Sigmoid colon (tissue), 7 donors: ENCODE data around the gene MAD1L1. TPM values are rescaled to one million over a fixed set of nuclear protein-coding genes. Genes with fewer than 3 reads are reported as not detected.
A peak's percentile ranks its signal among the peaks of the same experiment; 100 is the strongest.

ENCODE experiments used
- DNase-seq: peaks from one replicate; pipeline ENCODE4 v3.0.0-alpha.2; 2019
- H3K27ac ChIP-seq, 4 donors: fragments of 200-600 bp; sonication (generic); one replicate each; pipeline ENCODE4 v1.5.1; 2016 to 2019; ENCODE audit warnings: mild to moderate bottlenecking in 1 of 4
- H3K27me3 ChIP-seq, 3 donors: fragments of 200-600 bp; sonication (generic); one replicate each; pipeline ENCODE4 v1.5.1; 2019; ENCODE audit warnings: mild to moderate bottlenecking in 1 of 3
- H3K36me3 ChIP-seq, 4 donors: fragments of 200-600 bp; sonication (generic); one replicate each; pipeline ENCODE4 v1.5.1; 2016 to 2019
- H3K4me1 ChIP-seq, 4 donors: fragments of 200-600 bp; sonication (generic); one replicate each; pipeline ENCODE4 v1.5.1; 2017 to 2019
- H3K4me3 ChIP-seq, 4 donors: fragments of 200-600 bp; sonication (generic); one replicate each; pipeline ENCODE4 v1.5.1; 2017 to 2019; ENCODE audit warnings: mild to moderate bottlenecking in 2 of 4, moderate library complexity in 1 of 4
- H3K9me3 ChIP-seq, 4 donors: fragments of 200-600 bp in 3 of 4; sonication (generic) in 3 of 4; one replicate each; pipeline versions ENCODE4 v1.5.1 to v1.6.1; 2013 to 2019
- EP300 ChIP-seq, 4 donors: sonication (generic); formaldehyde crosslinking; IDR thresholded peaks; one replicate each; pipeline ENCODE4 v1.6.1; 2017; ENCODE audit warnings: antibody characterized with exemption in 4 of 4
- POLR2A ChIP-seq, 2 donors: fragments of 450-650 bp; IDR thresholded peaks; one replicate each; pipeline ENCODE4 v1.6.1; 2016; ENCODE audit warnings: antibody characterized with exemption in 2 of 2, mild to moderate bottlenecking in 2 of 2, moderate library complexity in 2 of 2
- POLR2AphosphoS5 ChIP-seq, 4 donors: sonication (generic); formaldehyde crosslinking; IDR thresholded peaks; one replicate each; pipeline ENCODE4 v1.6.1; 2017; ENCODE audit warnings: antibody characterized with exemption in 4 of 4
- WGBS, 2 donors: extraction: QIAGEN DNeasy Blood & Tissue Kit; methylation state at CpG; one replicate each; pipeline ENCODE4 v1.1.7; 2013; 5-methylcytosine and 5-hydroxymethylcytosine counted together
- intact Hi-C: fragments of 100-400 bp; cut with DNase I; formaldehyde crosslinking; loops from one replicate; pipeline ENCODE4 v1.15.1; 2023
- polyA plus RNA-seq, 3 donors: library from polyadenylated mRNA; stranded (reverse); fragments of 200-250 nt; gene quantifications; one replicate each; pipeline ENCODE4 v1.2.3, GENCODE V29; 2013
- total RNA-seq, 4 donors: library from RNA; depleted of rRNA; stranded (reverse); fragments of >200 nt; gene quantifications; one replicate each; pipeline ENCODE4 v1.1.0, GENCODE V29; 2016
- TF ChIP-seq, protein P1 (sequence below), 4 experiments: fragments of 450-650 bp in 3 of 4; fragments of 200-600 bp in 1 of 4; IDR thresholded peaks; one replicate each; pipeline ENCODE4 v1.5.1; 2016 to 2019; ENCODE audit warnings: antibody characterized with exemption in 4 of 4, mild to moderate bottlenecking in 3 of 4, moderate library complexity in 2 of 4
- donor health status: healthy with polysubstance abuse.
- donor health status: Bipolar disorder and iron deficiency.
- donor health status: healthy.

The MAD1L1 gene
- total and polyA plus RNA-seq, 7 donors = 10.2 to 38.4 (median 20.6) TPM

DNA sequence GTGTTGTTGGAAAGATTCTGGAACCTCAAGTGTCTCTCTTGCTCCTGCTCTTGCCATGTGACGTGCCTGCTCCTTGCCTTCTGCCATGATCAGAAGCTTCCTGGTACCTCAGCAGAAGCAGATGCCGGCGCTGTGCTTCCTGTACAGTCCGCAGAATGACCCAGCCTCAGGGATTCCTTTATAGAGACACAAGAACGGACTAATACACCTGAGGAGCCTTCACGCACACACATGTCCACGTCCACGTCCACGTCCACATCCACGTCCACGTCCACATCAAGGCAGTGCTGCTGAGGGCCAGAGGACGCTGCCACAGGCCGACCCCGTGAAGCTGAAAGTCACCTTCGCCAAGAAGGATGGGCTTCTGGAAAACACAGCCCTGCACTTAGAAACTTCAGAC is 190.1 kb downstream of the MAD1L1 start:
- WGBS, 2 donors = 88 to 92% methylated on average over 15 of the region's 15 CpGs
- intact Hi-C loops = no loop called here
- TF ChIP-seq, protein P1, sequence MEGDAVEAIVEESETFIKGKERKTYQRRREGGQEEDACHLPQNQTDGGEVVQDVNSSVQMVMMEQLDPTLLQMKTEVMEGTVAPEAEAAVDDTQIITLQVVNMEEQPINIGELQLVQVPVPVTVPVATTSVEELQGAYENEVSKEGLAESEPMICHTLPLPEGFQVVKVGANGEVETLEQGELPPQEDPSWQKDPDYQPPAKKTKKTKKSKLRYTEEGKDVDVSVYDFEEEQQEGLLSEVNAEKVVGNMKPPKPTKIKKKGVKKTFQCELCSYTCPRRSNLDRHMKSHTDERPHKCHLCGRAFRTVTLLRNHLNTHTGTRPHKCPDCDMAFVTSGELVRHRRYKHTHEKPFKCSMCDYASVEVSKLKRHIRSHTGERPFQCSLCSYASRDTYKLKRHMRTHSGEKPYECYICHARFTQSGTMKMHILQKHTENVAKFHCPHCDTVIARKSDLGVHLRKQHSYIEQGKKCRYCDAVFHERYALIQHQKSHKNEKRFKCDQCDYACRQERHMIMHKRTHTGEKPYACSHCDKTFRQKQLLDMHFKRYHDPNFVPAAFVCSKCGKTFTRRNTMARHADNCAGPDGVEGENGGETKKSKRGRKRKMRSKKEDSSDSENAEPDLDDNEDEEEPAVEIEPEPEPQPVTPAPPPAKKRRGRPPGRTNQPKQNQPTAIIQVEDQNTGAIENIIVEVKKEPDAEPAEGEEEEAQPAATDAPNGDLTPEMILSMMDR (IDR thresholded peaks at IDR 0.05) = no peak
- TF ChIP-seq POLR2AphosphoS5 (IDR thresholded peaks at IDR 0.05) (no peak), POLR2A (IDR thresholded peaks at IDR 0.05) (no peak), EP300 (IDR thresholded peaks at IDR 0.05) (no peak)

DNA sequence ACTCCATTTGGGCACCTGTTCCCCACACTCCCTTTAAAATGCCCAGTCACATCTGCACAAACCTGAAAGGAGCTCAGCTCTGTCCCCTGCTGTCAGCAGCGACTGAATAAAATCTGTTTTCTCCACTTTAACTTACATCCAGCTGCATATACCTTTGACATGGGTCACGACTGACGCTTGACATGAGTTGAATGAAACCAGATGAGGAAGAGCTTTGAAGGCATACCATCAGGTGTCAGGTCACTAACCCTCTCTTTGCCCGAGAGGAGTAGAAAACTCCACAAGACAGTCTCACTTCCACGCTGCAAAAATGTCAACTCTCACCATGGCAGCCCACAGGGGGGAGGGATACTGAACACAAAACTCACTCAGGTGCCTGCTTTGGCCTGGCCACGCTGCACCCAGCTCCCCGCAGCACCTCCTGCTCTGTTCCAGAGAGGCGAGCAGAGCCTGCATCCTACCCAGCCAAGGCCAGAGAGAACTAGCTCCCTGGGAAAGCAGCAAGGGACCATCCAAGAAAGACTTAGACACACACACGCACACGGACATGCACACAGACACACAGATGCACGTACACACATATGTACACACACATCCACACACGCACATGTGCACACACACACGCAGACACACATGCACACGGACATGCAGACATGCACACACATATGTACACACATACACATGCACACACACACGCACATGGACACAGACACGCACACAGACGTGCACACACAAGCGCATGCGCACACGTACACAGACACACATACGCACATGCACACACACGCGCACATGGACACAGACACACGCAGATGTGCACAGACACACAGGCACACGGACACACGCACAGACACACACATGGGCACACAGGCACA is 191.0 kb downstream of the MAD1L1 start:
- H3K4me1 ChIP-seq = peaks cover 0 to 12% (median 10%) of the 10 kb centered on the region in 4 donors
- H3K36me3 ChIP-seq = peaks cover 0 to 7% (median 0%) of the 10 kb centered on the region in 4 donors
- DNase-seq = peak; percentile 41
- no peak for TF ChIP-seq POLR2A (IDR thresholded peaks at IDR 0.05)
- TF ChIP-seq EP300 (IDR thresholded peaks at IDR 0.05) = no peak
- no peak for TF ChIP-seq POLR2AphosphoS5 (IDR thresholded peaks at IDR 0.05)
- TF ChIP-seq, protein P1 (IDR thresholded peaks at IDR 0.05) = no peak
- no peaks in the 10 kb centered on the region for H3K9me3 ChIP-seq
- no peak overlapping the region for H3K4me3 ChIP-seq
- WGBS, 2 donors = 83 to 97% methylated on average over 26 of the region's 26 CpGs
- intact Hi-C loops = no loop called here
- H3K27ac ChIP-seq = no peak overlapping the region
- H3K27me3 ChIP-seq = no peaks in the 10 kb centered on the region

More for the DNA sequence above, 190.1 kb downstream of the MAD1L1 start:
- Histone ChIP-seq H3K4me3 (no peak overlapping the region), H3K4me1 (peaks cover 0 to 8% (median 4%) of the 10 kb centered on the region in 4 donors), H3K27ac (no peak overlapping the region), H3K9me3 (no peaks in the 10 kb centered on the region), H3K27me3 (no peaks in the 10 kb centered on the region), H3K36me3 (peaks cover 0 to 7% (median 0%) of the 10 kb centered on the region in 4 donors)
- DNase-seq = peak; percentile 13

DNA sequence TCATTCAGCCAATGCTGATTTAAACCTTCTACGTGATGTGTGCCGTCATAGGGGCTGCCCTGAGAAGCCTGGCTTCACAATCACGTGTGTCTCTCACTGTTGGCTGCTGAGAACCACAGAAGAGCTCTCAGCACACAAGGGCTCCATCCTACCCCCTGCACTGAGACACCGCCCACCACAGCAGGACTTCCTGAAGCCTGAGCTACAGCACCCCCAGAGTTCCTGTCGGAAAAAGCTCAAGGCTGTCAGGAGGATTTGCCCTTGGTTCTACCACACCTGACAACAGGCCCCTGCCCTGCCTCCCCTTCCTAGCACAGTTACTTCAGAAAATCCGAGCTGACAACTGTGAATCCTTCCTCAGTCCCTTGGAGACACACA is 191.9 kb downstream of the MAD1L1 start:
- peak; percentile 39 for DNase-seq
- TF ChIP-seq POLR2AphosphoS5 (IDR thresholded peaks at IDR 0.05) = no peak
- TF ChIP-seq EP300 (IDR thresholded peaks at IDR 0.05) = no peak
- TF ChIP-seq POLR2A (IDR thresholded peaks at IDR 0.05) = no peak
- TF ChIP-seq, protein P1 (IDR thresholded peaks at IDR 0.05) = no peak
- intact Hi-C loops = no loop called here
- H3K27ac ChIP-seq = no peak overlapping the region
- 64 to 91% methylated on average over 6 of the region's 6 CpGs for WGBS, 2 donors
- no peak overlapping the region for H3K4me3 ChIP-seq
- H3K36me3 ChIP-seq = peaks cover 0 to 7% (median 0%) of the 10 kb centered on the region in 4 donors
- no peaks in the 10 kb centered on the region for H3K9me3 ChIP-seq
- peaks cover 0 to 12% (median 10%) of the 10 kb centered on the region in 4 donors for H3K4me1 ChIP-seq
- H3K27me3 ChIP-seq = no peaks in the 10 kb centered on the region

DNA sequence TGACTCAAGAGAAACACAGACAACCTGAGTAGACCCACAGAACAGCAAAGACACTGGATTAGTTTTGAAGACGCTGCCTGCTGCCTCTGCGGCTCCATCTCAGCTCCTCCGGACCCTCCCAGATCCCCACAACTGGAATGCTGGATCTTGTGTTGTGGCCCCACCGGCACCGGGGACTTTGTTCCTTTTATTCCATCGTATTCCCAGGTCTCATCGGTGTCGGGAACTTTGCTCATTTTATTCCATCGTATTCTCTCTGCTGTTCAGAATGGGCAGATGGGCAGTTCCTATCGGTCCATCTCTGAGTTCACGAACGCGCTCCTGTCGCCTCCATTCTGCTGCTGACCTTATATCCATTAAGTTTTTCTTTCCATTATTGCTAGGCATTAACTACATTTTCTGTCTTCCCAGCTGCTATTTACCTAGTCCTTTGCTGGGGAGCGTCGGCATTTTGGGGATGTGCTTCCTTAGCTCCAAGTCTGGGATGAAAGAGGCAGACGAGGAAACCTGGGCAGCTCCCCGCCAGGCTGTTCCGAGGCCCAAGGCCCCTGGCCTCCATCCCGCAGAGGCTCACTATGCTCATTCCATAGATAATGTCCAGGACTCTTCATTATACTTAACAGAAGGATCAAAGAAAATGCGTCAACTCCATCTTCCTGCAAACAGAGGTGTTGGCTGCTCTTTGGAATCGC is 192.4 kb downstream of the MAD1L1 start:
- H3K27me3 ChIP-seq = no peaks in the 10 kb centered on the region
- peaks cover 0 to 7% (median 0%) of the 10 kb centered on the region in 4 donors for H3K36me3 ChIP-seq
- 96 to 98% methylated on average over 22 of the region's 22 CpGs for WGBS, 2 donors
- no peaks in the 10 kb centered on the region for H3K9me3 ChIP-seq
- DNase-seq = peak; percentile 9
- intact Hi-C loops = no loop called here
- no peak overlapping the region for H3K4me3 ChIP-seq
- TF ChIP-seq, protein P1 (IDR thresholded peaks at IDR 0.05) = no peak
- TF ChIP-seq EP300 (IDR thresholded peaks at IDR 0.05) (no peak), POLR2AphosphoS5 (IDR thresholded peaks at IDR 0.05) (no peak), POLR2A (IDR thresholded peaks at IDR 0.05) (no peak)
- no peak overlapping the region for H3K27ac ChIP-seq
- peaks cover 0 to 12% (median 10%) of the 10 kb centered on the region in 4 donors for H3K4me1 ChIP-seq
